Thyroid gland (tissue), 4 donors: ENCODE results near the gene NR3C2. TPM values are rescaled to one million over a fixed set of nuclear protein-coding genes. Genes with fewer than 3 reads are reported as not detected.
A peak's percentile ranks its signal among the peaks of the same experiment; 100 is the strongest.

Source experiments
- DNase-seq, 2 donors: peaks; one replicate each; pipeline ENCODE4 v3.0.0-alpha.2; 2019
- H3K27ac ChIP-seq, 3 donors: fragments of 200-600 bp; sonication (generic); 1 replicate in 2 of 3; 2 replicates in 1 of 3; pipeline ENCODE4 v1.5.1; 2016 to 2019; ENCODE audit warnings: mild to moderate bottlenecking in 1 of 3, moderate library complexity in 1 of 3
- H3K27me3 ChIP-seq: fragments of 200-600 bp; sonication (generic); one replicate; pipeline ENCODE4 v1.5.1; 2019
- H3K36me3 ChIP-seq, 2 donors: fragments of 200-600 bp; sonication (generic); one replicate each; pipeline ENCODE4 v1.5.1; 2016 to 2019
- H3K4me1 ChIP-seq, 2 donors: fragments of 200-600 bp; sonication (generic); one replicate each; pipeline ENCODE4 v1.5.1; 2017 to 2019
- H3K4me3 ChIP-seq, 3 donors: fragments of 200-600 bp; sonication (generic); replicated peaks in 1 of 3; 1 replicate in 2 of 3; 2 replicates in 1 of 3; pipeline ENCODE4 v1.5.1; 2016; ENCODE audit warnings: mild to moderate bottlenecking in 1 of 3
- H3K9me3 ChIP-seq: fragments of 200-600 bp; sonication (generic); one replicate; pipeline ENCODE4 v1.5.1; 2017
- POLR2A ChIP-seq, 2 donors: fragments of 450-650 bp; IDR thresholded peaks; one replicate each; pipeline ENCODE4 v1.6.1; 2017; ENCODE audit warnings: antibody characterized with exemption in 2 of 2, mild to moderate bottlenecking in 2 of 2, moderate library complexity in 1 of 2
- WGBS, 2 donors: methylation state at CpG; one replicate each; pipeline ENCODE4 v1.1.5; 2017; 5-methylcytosine and 5-hydroxymethylcytosine counted together
- intact Hi-C: fragments of 100-400 bp; cut with DNase I; formaldehyde crosslinking; loops from one replicate; pipeline ENCODE4 v1.15.1; 2023
- total RNA-seq, 4 donors: library from RNA; depleted of rRNA; stranded (reverse); fragments of >200 nt; gene quantifications; one replicate each; pipeline ENCODE4 v1.2.3, GENCODE V29; 2016
- TF ChIP-seq, protein P1 (sequence below), 6 experiments: fragments of 200-600 bp in 3 of 6; fragments of 450-650 bp in 3 of 6; sonication (generic) in 3 of 6; IDR thresholded peaks; one replicate each; pipeline ENCODE4 v1.5.1; 2016 to 2019; ENCODE audit warnings: antibody characterized with exemption in 6 of 6, mild to moderate bottlenecking in 2 of 6, inconsistent platforms in 1 of 6, moderate library complexity in 1 of 6

The NR3C2 gene
- total RNA-seq, 4 donors from 2014 or later = 51.6 to 161 (median 72.3) TPM

- no peak for TF ChIP-seq POLR2A (IDR thresholded peaks at IDR 0.05)
- intact Hi-C loops = no loop called here
- Histone ChIP-seq H3K36me3 (no peaks in the 10 kb centered on the region), H3K4me3 (no peak overlapping the region), H3K27me3 (no peaks in the 10 kb centered on the region), H3K9me3 (no peaks in the 10 kb centered on the region), H3K27ac (peak overlapping the region in 1 of 3 donors; percentile 7), H3K4me1 (no peaks in the 10 kb centered on the region)
- no peak for DNase-seq
- 38 to 51% methylated on average over 8 of the region's 8 CpGs for WGBS, 2 donors
Observed at GRCh38 chr4:148447681-148448080, 5.5 kb upstream of the NR3C2 start.

GRCh38 chr4:148445860-148446330, 3.7 kb upstream of the NR3C2 start:
- H3K9me3 ChIP-seq = no peaks in the 10 kb centered on the region
- no peaks in the 10 kb centered on the region for H3K27me3 ChIP-seq
- no peaks in the 10 kb centered on the region for H3K36me3 ChIP-seq
- H3K4me3 ChIP-seq = peak overlapping the region; percentile 68 to 95 (median 75)
- H3K27ac ChIP-seq = peak overlapping the region; percentile 39 to 95 (median 95)
- intact Hi-C loops = no loop called here
- 4 to 7% methylated on average over 12 to 13 of the region's 13 CpGs for WGBS, 2 donors
- peak; percentile 9 to 21 for DNase-seq
- no peaks in the 10 kb centered on the region for H3K4me1 ChIP-seq
- TF ChIP-seq, protein P1, sequence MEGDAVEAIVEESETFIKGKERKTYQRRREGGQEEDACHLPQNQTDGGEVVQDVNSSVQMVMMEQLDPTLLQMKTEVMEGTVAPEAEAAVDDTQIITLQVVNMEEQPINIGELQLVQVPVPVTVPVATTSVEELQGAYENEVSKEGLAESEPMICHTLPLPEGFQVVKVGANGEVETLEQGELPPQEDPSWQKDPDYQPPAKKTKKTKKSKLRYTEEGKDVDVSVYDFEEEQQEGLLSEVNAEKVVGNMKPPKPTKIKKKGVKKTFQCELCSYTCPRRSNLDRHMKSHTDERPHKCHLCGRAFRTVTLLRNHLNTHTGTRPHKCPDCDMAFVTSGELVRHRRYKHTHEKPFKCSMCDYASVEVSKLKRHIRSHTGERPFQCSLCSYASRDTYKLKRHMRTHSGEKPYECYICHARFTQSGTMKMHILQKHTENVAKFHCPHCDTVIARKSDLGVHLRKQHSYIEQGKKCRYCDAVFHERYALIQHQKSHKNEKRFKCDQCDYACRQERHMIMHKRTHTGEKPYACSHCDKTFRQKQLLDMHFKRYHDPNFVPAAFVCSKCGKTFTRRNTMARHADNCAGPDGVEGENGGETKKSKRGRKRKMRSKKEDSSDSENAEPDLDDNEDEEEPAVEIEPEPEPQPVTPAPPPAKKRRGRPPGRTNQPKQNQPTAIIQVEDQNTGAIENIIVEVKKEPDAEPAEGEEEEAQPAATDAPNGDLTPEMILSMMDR (IDR thresholded peaks at IDR 0.05) = no peak

- intact Hi-C loops = no loop called here
- TF ChIP-seq, protein P1 (IDR thresholded peaks at IDR 0.05) = no peak
- TF ChIP-seq POLR2A (IDR thresholded peaks at IDR 0.05) = peak in 1 of 2 donors; percentile 65
- no peaks in the 10 kb centered on the region for H3K27me3 ChIP-seq
- peak; percentile 79 to 82 for DNase-seq
- no peaks in the 10 kb centered on the region for H3K36me3 ChIP-seq
- H3K4me1 ChIP-seq = peaks cover 0 to 6% of the 10 kb centered on the region in 2 donors
- peak overlapping the region; percentile 68 to 95 (median 75) for H3K4me3 ChIP-seq
- WGBS, 2 donors = 0 to 4% methylated on average over 17 to 19 of the region's 98 CpGs
- H3K27ac ChIP-seq = peak overlapping the region; percentile 54 to 95 (median 95)
- H3K9me3 ChIP-seq = no peaks in the 10 kb centered on the region
Observed at GRCh38 chr4:148445071-148445859, 3.1 kb upstream of the NR3C2 start.

DNA sequence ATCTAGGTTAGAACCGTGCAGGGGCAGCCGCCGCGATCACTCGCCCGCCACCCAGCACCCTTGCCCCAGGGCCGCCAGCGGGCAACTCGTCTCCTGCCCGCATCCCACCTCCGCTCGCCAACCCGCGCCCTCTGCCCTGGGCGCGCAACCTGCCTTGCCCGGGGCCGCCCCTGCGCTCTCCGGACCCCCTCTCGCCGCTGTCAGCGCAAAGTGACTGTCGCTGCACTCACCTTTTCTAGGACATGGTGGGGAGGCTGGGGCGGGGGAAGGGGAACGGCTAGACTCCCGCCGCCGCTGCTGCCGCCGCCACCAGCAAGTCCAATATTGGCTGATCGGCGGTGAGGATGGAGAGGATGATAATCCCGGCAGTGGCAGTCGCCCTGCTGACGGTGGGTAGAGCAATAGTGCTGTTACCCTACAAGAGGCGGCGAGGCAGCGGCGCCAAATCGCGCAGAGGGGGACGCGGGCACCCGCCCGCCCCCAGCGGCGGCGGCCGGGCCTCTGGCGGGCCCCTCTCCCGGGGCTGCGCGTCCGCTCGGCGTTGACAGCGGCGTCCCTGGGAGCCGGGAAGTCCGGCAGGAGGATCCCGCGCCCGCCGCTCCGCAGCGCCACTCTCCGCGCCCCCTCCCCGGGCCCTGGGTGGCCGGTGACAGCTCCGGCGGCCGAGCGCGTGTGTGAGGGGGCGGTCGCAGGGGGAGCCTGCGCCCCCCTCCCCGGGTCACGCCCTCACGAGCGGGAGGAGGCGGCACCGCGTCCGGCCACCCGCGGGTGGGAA, 2.3 kb upstream of the NR3C2 start:
- Histone ChIP-seq H3K4me3 (peak overlapping the region; percentile 68 to 95 (median 75)), H3K27me3 (no peaks in the 10 kb centered on the region), H3K36me3 (no peaks in the 10 kb centered on the region), H3K9me3 (no peaks in the 10 kb centered on the region), H3K27ac (peak overlapping the region; percentile 54 to 95 (median 95)), H3K4me1 (peaks cover 5 to 13% of the 10 kb centered on the region in 2 donors)
- peak; percentile 59 to 63 for DNase-seq
- TF ChIP-seq, protein P1 (IDR thresholded peaks at IDR 0.05) = peak in 1 of 6 experiments; percentile 13
- peak in 1 of 2 donors; percentile 47 for TF ChIP-seq POLR2A (IDR thresholded peaks at IDR 0.05)
- intact Hi-C loops = no loop called here
- WGBS, 2 donors = 1% methylated on average over 34 to 36 of the region's 89 CpGs

GRCh38 chr4:148443512-148444295, 1.5 kb upstream of the NR3C2 start:
- Histone ChIP-seq H3K9me3 (no peaks in the 10 kb centered on the region), H3K4me3 (peak overlapping the region; percentile 68 to 95 (median 75)), H3K27ac (peak overlapping the region; percentile 54 to 95 (median 95)), H3K36me3 (no peaks in the 10 kb centered on the region), H3K27me3 (no peaks in the 10 kb centered on the region), H3K4me1 (peaks cover 10 to 17% of the 10 kb centered on the region in 2 donors)
- TF ChIP-seq, protein P1 (IDR thresholded peaks at IDR 0.05) = no peak
- DNase-seq = peak; percentile 44 to 53
- intact Hi-C loops = no loop called here
- 0 to 1% methylated on average over 49 of the region's 64 CpGs for WGBS, 2 donors
